Muscle of arm (tissue), 14 donors: ENCODE results near the gene TMSB4X. TPM values are rescaled to one million over a fixed set of nuclear protein-coding genes. Genes with fewer than 3 reads are reported as not detected.
A peak's percentile ranks its signal among the peaks of the same experiment; 100 is the strongest.
"Not testable (repeated sequence)": the region's sequence is repeated elsewhere in the genome, so short reads cannot be mapped to it uniquely, and the experiment has no call there.

Experiments used
- DNase-seq: peaks from one replicate; pipeline ENCODE4 v3.0.0-alpha.2; 2013
- long read RNA-seq, 11 donors: transcript quantifications; one replicate each; lab custom pipeline, GENCODE V29; 2026
- polyA plus RNA-seq, 12 donors: library from polyadenylated mRNA; unstranded; fragments of 120-200 nt; gene quantifications; one replicate each; pipeline ENCODE4 v1.2.1, GENCODE V29; 2013; ENCODE audit not compliant: insufficient read length in 12 of 12

TMSB4X gene
- 1,000 to 10,000 TPM in 8 of 12 donors, 100 to 1,000 TPM in 3, not detected in 1; 866 to 1,740 (median 1,181) TPM for polyA plus RNA-seq
- long read RNA-seq, donor 1, transcript TMSB4X-203 (2 exons, 1,702 nt): minor isoform, 1,928 of 5,229 reads
- long read RNA-seq, donor 1, transcript TMSB4X-204 (3 exons, 628 nt): major isoform, 3,231 of 5,229 reads
- long read RNA-seq, donor 1, partial matches to known transcripts: 15 of 5,229 reads
- long read RNA-seq, donor 1, other reads (novel, unspliced or antisense): 51 of 5,229 reads
- long read RNA-seq, donor 2, transcript TMSB4X-203 (2 exons, 1,702 nt): minor isoform, 447 of 1,739 reads
- long read RNA-seq, donor 2, transcript TMSB4X-204 (3 exons, 628 nt): major isoform, 1,282 of 1,739 reads
- long read RNA-seq, donor 2, partial matches to known transcripts: 9 of 1,739 reads
- long read RNA-seq, donor 2, other reads (novel, unspliced or antisense): 0 of 1,739 reads
- long read RNA-seq, donor 3, transcript TMSB4X-203 (2 exons, 1,702 nt): minor isoform, 405 of 994 reads
- long read RNA-seq, donor 3, transcript TMSB4X-204 (3 exons, 628 nt): major isoform, 576 of 994 reads
- long read RNA-seq, donor 3, partial matches to known transcripts: 0 of 994 reads
- long read RNA-seq, donor 3, other reads (novel, unspliced or antisense): 11 of 994 reads
- long read RNA-seq, donor 4, transcript TMSB4X-204 (3 exons, 628 nt): major isoform, 469 of 882 reads
- long read RNA-seq, donor 4, transcript TMSB4X-203 (2 exons, 1,702 nt): minor isoform, 368 of 882 reads
- long read RNA-seq, donor 4, partial matches to known transcripts: 45 of 882 reads
- long read RNA-seq, donor 4, other reads (novel, unspliced or antisense): 0 of 882 reads
- long read RNA-seq, donor 5, transcript TMSB4X-204 (3 exons, 628 nt): major isoform, 1,207 of 1,715 reads
- long read RNA-seq, donor 5, transcript TMSB4X-203 (2 exons, 1,702 nt): minor isoform, 506 of 1,715 reads
- long read RNA-seq, donor 5, partial matches to known transcripts: 0 of 1,715 reads
- long read RNA-seq, donor 5, other reads (novel, unspliced or antisense): 0 of 1,715 reads
- long read RNA-seq, donor 6, transcript TMSB4X-203 (2 exons, 1,702 nt): minor isoform, 565 of 1,362 reads
- long read RNA-seq, donor 6, transcript TMSB4X-204 (3 exons, 628 nt): major isoform, 781 of 1,362 reads
- long read RNA-seq, donor 6, partial matches to known transcripts: 8 of 1,362 reads
- long read RNA-seq, donor 6, other reads (novel, unspliced or antisense): 7 of 1,362 reads
- long read RNA-seq, donor 7, transcript TMSB4X-203 (2 exons, 1,702 nt): minor isoform, 417 of 1,116 reads
- long read RNA-seq, donor 7, transcript TMSB4X-204 (3 exons, 628 nt): major isoform, 699 of 1,116 reads
- long read RNA-seq, donor 7, partial matches to known transcripts: 0 of 1,116 reads
- long read RNA-seq, donor 7, other reads (novel, unspliced or antisense): 0 of 1,116 reads
- long read RNA-seq, donor 8, transcript TMSB4X-203 (2 exons, 1,702 nt): minor isoform, 546 of 1,481 reads
- long read RNA-seq, donor 8, transcript TMSB4X-204 (3 exons, 628 nt): major isoform, 930 of 1,481 reads
- long read RNA-seq, donor 8, partial matches to known transcripts: 0 of 1,481 reads
- long read RNA-seq, donor 8, other reads (novel, unspliced or antisense): 5 of 1,481 reads
- long read RNA-seq, donor 9, transcript TMSB4X-204 (3 exons, 628 nt): major isoform, 998 of 1,713 reads
- long read RNA-seq, donor 9, transcript TMSB4X-203 (2 exons, 1,702 nt): minor isoform, 694 of 1,713 reads
- long read RNA-seq, donor 9, partial matches to known transcripts: 6 of 1,713 reads
- long read RNA-seq, donor 9, other reads (novel, unspliced or antisense): 14 of 1,713 reads
- long read RNA-seq, donor 10, transcript TMSB4X-203 (2 exons, 1,702 nt): minor isoform, 511 of 1,370 reads
- long read RNA-seq, donor 10, transcript TMSB4X-204 (3 exons, 628 nt): major isoform, 850 of 1,370 reads
- long read RNA-seq, donor 10, partial matches to known transcripts: 0 of 1,370 reads
- long read RNA-seq, donor 10, other reads (novel, unspliced or antisense): 9 of 1,370 reads
- long read RNA-seq, donor 11, transcript TMSB4X-203 (2 exons, 1,702 nt): minor isoform, 811 of 2,353 reads
- long read RNA-seq, donor 11, transcript TMSB4X-204 (3 exons, 628 nt): major isoform, 1,525 of 2,353 reads
- long read RNA-seq, donor 11, partial matches to known transcripts: 5 of 2,353 reads
- long read RNA-seq, donor 11, other reads (novel, unspliced or antisense): 11 of 2,353 reads

DNA sequence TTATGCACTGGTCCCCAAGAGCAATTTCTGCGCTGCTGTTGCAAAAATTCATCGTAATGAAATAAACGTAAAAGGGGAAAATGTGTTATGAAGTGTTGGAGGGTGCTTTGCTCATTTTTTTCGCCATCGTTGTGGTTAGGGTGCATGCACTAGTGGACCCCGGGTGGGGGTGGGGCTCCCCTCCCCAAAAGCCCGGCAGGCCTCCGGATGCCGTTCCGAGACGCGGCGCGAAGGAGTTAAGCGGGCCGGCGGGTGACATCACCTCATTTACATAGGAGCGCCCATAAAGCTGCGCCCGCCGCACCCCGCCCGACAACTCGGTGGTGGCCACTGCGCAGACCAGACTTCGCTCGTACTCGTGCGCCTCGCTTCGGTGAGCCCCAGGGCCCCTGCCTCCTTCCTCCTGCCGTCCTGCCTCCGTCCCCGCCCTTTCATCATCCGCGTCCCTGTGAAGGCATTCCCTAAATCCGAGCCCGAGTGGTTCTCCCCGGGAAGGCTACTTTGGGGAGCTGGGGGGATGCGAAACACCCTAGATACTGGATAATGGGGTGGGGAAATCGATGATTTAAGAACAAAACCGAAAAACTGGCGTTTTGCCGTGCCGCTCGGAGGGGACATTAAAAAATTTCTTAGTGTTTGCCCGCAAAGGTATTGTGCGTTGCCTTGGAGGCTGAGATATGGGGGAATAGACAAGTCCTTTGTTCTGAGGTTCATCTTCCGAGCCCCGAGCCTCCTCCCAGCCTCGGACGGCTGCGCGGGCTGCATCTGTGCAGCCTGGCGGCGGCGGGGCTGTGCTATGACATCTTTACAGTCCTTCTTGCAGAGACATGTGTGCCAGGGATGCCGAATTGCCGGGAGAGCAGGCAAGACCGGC, at the start of gene TMSB4X:
Gene TMSB4X, plus strand, starts transcription at position 315 of the 874 bp plus-strand sequence.
- DNase-seq: peak; percentile 83

- DNase-seq: no peak
Measured at GRCh38 chrX:12929701-12930100, 45.2 kb upstream of the TMSB4X start.

DNA sequence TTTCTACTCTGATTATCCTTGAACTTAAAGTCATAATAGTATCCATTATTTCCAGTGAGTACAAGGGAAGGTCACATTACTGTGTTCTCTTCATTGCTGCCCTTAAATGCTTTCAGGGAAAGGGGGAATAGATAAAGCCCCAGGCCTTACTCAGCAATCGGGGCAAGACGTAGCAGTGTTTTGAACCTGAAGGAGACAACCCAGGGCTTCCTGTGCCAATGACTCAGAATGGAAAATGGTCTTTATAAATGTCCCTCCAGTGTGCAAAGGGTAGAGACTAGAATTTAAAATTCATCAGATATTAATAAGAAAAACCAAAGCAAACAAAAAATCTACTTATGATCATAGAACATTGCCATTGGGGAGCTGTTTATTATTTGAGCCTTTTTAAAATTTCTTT, 44.8 kb upstream of the TMSB4X start:
- DNase-seq: no peak

DNA sequence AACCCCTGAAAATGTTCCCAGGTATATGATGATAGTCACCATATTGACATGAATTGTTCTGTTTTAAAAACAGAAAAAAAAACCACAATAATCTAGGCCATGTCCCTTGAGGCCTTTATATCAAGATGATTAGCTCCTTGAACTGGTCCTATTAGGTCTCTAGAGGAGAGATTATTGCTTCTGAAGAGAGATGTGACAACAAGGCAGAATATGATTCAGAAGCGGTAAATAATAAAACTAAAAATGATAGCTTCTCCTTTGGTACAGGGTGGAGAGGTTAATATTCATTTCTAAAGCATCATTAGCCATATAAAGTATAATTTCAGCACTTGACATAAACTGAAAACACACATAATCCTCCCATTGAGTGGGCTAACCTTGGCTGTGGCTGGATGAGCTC, 42.7 kb upstream of the TMSB4X start:
- no peak for DNase-seq

- DNase-seq: no peak
Measured at GRCh38 chrX:12934850-12935249, 40.1 kb upstream of the TMSB4X start.

GRCh38 chrX:12936947-12937346, 38.0 kb upstream of the TMSB4X start:
- DNase-seq: no peak

GRCh38 chrX:12940471-12940870, 34.4 kb upstream of the TMSB4X start:
- not testable (repeated sequence) for DNase-seq

DNA sequence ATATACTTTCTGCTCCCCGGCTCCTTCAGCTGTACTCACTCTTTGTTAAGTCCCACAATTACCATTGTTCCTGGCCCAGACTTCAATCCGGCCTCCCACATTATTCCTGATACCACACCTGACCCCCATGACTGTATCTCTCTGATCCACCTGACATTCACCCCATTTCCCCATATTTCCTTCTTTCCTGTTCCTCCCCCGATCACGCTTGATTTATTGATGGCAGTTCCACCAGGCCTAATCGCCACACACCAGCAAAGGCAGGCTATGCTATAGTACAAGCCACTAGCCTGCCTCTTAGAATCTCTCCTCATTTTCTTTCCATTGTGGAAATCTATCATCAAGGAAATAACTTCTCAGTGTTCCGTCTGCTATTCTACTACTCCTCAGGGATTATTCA, 31.3 kb upstream of the TMSB4X start:
- not testable (repeated sequence) for DNase-seq

DNA sequence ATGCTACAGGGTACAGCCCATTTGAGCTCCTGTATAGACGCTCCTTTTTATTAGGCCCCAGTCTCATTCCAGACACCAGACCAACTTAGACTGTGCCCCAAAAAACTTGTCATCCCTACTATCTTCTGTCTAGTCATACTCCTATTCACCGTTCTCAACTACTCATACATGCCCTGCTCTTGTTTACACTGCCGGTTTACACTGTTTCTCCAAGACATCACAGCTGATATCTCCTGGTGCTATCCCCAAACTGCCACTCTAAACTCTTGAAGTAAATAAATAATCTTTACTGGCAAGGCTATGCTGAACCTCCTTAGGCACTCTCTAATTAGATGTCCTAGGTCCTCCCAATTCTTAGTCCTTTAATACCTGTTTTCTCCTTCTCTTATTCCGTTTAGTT, 30.5 kb upstream of the TMSB4X start:
- not testable (repeated sequence) for DNase-seq

DNA sequence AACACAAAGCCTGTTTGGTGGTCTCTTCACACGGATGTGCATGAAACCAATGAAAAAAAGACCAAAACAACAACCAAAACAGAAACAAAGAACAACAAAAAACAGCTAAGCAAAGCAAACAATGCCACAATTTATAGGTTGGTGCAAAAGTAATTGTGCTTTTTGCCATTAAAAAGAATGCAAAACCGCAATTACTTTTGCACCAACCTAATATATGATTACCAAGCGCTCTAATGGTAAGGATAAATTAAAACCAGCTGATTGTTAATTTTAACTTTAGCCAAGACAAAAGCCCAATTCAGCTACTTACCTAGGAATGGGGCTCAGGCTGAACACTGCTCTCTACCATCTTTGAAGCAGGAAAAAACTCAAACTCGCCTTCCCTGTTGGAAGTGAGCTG, 29.4 kb upstream of the TMSB4X start:
- DNase-seq: no peak

DNA sequence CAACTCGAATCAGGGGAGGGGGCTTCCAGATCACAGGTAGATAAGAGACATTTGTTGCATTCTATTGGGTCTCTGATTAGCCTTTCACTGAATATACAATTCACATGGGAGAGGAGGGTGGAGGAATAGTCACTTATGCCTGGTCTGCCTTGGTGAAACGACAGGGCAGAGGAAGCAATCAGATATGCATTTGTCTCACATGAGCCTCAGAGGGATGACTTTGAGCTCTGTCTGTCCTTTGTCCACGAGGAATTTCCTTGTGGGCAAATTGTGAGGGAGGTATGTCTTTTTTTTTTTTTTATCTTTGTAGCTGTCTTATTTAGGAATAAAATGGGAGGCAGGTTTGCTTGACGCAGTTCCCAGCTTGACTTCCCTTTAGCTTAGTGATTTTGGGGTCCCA, 28.5 kb upstream of the TMSB4X start:
- DNase-seq: no peak

DNA sequence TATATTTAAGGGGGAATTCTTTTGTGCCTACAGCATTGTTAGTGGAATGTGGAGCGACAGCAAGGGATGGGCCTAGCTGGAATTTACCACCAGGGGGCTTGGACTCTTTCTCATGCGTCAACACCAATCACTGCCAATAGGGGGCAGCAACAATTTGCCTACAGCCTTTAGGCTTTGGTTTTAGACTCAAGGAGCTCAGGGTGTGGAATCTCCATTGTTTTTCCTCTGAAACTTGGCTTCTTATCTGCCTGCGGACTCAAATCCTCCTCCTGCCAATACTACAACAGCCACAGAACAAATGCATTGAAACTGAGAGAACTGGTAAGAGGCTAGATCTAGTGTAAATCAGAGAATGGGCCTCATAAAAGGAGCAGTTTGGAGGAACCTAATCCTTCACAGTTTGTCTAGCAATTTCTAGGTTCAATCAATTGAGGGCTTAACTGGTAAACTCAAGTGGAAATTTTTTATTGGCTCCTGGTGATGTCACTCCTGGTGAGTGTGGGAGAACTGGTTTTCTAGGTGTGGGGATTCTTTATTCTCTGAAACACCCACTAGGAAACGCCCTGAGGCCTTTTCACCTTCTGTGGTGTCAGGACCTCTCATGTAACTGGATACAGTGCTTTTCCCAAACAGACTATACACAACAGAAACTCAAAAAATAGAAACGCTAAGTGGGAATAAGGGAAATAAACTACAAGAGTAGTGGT, 27.9 kb upstream of the TMSB4X start:
- peak; percentile 67 for DNase-seq

DNA sequence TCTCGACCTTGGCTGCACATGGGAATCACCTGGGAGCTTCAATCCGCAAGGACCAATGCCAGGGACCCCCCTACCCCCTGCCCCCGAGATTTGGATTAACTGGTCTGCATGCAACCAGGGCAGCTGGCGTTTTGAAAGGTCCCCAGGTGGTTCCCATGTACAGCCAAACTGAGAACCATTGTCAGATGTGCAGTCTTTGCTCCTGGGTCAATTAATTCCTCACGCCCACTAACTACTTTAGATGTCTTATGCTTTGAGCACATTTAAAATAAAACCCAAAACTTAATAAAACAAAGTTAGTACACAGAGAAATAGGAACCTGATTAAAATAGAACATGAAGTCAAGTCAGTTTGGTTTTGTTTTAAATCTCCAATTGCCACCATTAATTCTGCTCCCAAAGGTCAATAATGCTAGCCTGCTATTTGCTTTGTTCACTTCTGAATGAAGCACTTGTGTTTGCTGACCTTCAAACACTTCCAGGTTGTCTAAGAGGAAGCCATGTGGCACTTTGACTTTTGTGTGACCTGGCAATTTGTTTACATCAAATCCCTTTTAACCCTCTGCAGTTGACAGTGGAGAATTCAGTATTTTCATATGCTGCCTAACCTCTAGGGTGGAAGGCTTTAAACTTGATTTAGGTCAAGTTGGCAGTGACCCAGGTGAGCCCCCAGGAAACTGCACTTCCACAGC, 27.2 kb upstream of the TMSB4X start:
- no peak for DNase-seq

DNA sequence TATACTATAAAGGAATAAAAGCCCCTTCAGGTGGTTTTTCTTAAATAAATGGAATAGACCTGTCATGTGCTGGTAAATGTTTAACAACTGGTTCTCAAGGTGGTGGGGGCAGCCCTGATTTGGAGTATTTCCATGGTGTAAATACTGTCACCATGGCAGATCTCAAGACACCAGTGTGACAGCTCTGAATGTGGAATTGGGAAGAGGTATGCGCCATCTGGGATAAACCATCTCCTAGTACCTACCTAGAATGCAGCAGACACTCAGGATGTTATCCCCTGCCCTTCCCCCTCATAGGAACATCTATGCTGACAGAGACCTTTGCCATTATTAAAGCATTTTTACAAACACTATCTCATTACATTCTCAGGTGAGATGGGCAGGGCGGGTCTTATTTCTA, 26.4 kb upstream of the TMSB4X start:
- DNase-seq: no peak

DNA sequence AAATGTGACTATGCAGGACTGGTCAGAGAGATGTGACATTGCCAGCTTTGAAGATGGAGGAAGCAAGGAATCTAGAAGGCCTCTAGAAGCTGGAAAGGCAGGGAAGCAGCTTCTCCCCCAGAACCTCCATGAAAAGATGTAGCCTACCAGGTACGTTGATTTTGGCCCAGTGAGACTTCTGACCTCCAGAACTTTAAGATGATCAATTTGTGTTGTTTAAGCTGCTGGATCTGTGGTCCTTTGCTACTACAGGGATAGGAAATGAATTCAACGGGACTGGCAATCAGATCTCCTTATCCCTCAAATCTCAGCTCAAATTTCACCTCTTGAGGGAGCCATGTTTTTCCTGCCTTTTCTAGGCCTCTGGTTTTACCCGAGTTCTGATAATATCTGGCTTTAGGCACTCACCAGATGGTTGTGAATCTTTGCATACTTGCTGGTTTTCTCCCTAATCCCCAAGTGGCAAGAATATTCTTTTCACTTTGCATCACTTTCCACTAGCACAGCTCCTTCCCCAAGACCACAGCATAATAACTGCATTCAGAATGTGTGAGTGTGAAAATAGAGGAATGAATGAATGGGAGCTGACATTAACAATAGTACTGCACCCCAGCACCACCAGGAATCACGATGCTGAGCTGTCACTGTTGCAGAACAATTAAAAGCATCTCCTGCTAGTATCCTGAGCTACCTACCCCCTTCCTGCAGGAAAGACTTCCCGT, 25.5 kb upstream of the TMSB4X start:
- DNase-seq: no peak

DNA sequence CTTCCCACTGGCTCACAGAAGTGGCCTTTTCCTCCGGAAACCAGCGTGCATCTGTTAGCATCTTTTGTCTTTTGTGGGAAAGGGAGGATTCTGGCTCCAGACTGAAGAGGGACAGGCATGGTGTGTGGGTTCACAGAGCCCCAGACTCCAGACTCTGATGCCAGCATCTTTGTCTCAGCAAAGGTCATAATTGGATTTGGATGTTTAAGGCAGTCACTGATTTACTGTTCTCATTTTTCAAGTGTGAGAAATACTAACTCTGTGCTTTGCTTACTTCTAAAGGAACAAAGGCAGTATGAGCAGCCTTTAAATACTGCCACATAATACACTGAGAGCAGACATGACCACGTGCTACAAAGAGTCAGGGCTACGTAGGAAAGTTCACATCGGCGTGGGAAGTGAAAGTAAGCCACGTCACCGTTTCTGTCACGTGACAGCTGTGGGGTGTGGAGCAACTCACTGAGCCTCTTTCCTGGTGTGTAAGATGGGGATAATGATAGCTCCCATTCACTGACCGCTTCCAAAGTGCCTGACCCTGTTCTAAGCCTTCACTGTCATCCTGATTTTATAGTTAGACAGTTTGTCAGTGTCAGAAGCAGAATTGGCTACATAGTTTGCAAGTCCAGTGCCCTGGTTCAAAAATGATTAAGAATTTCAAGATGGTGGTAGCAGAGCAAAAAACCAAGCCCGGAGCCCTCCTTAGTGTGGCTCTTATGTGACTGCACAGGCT, 24.8 kb upstream of the TMSB4X start:
- DNase-seq: peak; percentile 80
